IPS-18a (cell line): Measurements from ENCODE around the gene HIPK3.

Experiments used
- H3K27ac ChIP-seq: one replicate; pipeline ENCODE4 v1.5.1; 2013; ENCODE audit warnings: low read length
- H3K27me3 ChIP-seq: one replicate; pipeline ENCODE4 v1.6.1; 2013; ENCODE audit warnings: mild to moderate bottlenecking, low read length; ENCODE audit not compliant: control insufficient read depth, insufficient read depth
- H3K36me3 ChIP-seq: one replicate; pipeline ENCODE4 v1.6.1; 2013; ENCODE audit warnings: low read depth, low read length; ENCODE audit not compliant: control insufficient read depth
- H3K4me1 ChIP-seq: one replicate; pipeline ENCODE4 v1.6.1; 2013; ENCODE audit warnings: low read depth, low read length; ENCODE audit not compliant: control insufficient read depth
- H3K4me3 ChIP-seq: one replicate; pipeline ENCODE4 v1.5.1; 2013; ENCODE audit warnings: low read length
- H3K9ac ChIP-seq: one replicate; pipeline ENCODE4 v1.6.1; 2013; ENCODE audit warnings: mild to moderate bottlenecking, low read length, moderate library complexity
- H3K9me3 ChIP-seq: one replicate; pipeline ENCODE4 v1.6.1; 2013; ENCODE audit warnings: low read depth, low read length; ENCODE audit not compliant: control insufficient read depth

The HIPK3 gene

DNA sequence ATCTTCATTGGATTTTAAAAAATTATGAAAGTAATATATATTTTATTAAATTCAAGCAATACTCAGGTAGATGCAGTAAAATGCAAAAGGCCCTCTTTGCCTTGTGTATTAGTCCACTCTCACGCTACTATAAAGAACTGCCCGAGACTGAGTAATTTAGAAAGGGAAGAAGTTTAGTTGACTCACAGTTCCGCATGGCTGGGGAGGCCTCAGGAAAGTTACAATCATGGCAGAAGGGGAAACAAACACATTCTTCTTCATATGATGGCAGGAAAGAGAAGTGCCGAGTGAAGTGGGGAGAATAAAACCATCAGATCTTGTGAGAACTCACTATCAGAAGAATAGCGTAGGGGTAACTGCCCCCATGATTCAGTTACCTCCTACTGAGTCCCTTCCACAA, 130.8 kb downstream of the HIPK3 start:
- no peak overlapping the region for H3K9ac ChIP-seq
- no peak overlapping the region for H3K27ac ChIP-seq
- no peaks in the 10 kb centered on the region for H3K36me3 ChIP-seq
- H3K4me1 ChIP-seq = no peaks in the 10 kb centered on the region
- H3K9me3 ChIP-seq = peaks cover 12% of the 10 kb centered on the region
- no peaks in the 10 kb centered on the region for H3K27me3 ChIP-seq
- H3K4me3 ChIP-seq = no peak overlapping the region

DNA sequence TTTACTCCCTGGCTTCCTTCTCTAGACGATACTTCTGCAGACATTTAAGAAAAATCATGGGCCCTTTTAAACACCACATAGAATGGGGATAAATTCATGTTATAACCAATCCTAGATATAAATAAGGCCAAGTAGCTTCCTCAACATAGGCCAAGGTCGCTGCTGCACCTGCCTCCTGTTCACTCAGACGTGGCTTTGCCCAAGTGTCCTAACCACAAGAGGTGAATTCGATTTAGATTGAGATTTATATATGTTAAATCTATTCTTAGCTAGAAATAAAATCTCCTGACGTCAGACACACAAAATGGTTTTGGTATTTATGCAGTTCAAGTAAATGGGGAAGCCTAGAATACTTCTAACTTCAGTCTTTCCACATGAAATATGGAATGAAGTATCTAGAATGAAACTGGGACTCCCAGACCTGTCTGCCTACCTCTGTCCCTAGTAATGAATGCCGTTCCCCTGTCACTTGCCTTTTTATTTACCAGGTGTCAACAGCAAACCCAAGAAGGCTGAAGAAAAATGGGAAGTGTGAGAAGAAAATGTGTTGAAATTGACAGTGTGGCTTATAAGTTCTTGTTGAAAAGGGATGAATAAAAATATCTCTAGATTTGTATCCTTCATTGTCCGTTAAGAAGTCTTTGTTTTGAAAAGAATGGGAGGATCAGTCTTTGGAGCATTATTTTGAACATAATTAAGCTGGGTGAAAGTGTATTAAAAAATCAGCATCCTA, 131.8 kb downstream of the HIPK3 start:
- Histone ChIP-seq H3K9me3 (peaks cover 12% of the 10 kb centered on the region), H3K4me3 (no peak overlapping the region), H3K27me3 (no peaks in the 10 kb centered on the region)

DNA sequence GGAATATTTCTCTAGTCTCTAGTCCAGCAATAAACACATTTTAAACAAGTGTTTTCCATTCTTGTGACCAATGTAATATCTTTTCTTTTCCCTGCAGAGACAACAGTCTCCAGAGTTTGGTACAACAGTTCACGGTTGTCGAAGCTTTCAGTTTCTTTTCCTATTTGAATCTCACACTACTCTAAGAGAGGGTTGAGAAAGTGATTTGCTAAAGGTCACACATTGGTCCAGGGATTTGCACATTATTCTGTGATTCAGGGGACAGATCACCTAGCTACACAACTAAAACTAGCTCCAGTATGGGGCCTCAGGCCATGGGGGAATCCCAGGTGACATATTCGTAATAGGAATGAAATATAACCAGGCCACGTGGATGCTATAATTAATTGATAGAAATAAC, 132.5 kb downstream of the HIPK3 start:
- Histone ChIP-seq H3K9me3 (peaks cover 12% of the 10 kb centered on the region), H3K4me3 (no peak overlapping the region), H3K9ac (no peak overlapping the region), H3K4me1 (no peaks in the 10 kb centered on the region), H3K36me3 (no peaks in the 10 kb centered on the region), H3K27ac (no peak overlapping the region), H3K27me3 (no peaks in the 10 kb centered on the region)

More for the DNA sequence above, 131.8 kb downstream of the HIPK3 start:
- Histone ChIP-seq H3K9ac (no peak overlapping the region), H3K27ac (no peak overlapping the region), H3K4me1 (no peaks in the 10 kb centered on the region), H3K36me3 (no peaks in the 10 kb centered on the region)

DNA sequence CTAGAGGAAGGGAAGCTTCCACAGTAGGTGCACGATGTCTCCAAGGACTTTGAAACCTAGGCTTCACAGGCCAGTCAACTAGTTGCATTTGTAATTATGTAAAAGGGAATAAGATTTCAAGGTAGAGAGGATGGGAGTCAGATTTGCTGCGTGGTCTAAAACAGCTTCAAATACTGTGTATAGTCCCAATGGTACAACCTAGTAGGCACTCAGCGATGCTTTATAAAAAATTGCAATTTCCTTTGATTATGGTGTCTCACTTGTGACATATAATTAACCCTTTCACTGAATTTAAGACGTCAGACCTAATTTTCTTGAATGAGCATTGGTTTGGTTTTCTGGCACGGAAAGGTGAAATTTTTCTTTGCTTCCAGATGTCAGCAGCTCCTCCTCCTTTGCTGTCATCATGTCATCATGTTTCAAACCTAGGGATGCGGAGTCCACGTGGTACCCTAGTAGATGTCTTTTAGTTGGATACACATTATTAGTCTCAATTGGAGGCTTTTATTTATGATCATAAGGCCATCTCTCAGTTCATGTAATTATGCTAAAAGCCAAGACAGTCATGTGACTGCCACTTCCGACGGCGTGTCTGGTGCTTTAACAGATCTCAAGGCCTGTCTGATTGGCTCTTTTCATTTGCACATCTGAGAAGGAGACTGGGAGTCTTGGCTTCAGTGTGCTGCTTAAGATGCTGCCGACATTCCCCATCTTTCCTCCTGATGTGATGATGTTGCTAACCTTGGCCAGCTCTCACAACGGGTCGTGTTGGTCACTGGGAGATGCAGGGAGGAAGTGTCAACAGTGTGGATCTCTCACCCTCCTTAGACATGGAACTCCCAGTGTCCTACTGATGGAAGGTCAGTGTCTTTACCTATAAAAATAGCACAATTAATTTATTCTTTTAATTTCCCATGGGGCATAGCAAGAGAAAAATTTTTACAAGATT, 134.0 kb downstream of the HIPK3 start:
- Histone ChIP-seq H3K9me3 (peaks cover under 1% of the 10 kb centered on the region), H3K4me1 (no peaks in the 10 kb centered on the region), H3K9ac (no peak overlapping the region), H3K4me3 (no peak overlapping the region), H3K27ac (no peak overlapping the region), H3K36me3 (no peaks in the 10 kb centered on the region), H3K27me3 (no peaks in the 10 kb centered on the region)

DNA sequence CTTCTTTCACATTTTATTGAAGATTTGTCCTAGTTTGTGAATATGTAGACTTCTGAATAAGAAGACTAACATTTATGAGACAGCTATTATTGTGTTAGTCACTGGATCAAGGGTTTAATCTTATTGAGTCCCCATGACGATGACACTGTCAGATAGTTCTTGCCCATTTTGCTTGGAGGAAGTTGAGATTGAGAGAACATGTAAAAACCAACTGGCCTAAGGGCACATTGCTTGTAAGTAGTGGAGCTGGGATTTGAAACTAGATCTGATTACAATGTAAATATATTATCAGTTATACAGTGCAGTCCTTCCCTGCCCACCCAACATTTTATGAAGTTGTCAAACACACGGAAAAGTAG, 134.7 kb downstream of the HIPK3 start:
- H3K4me1 ChIP-seq = no peaks in the 10 kb centered on the region
- H3K27me3 ChIP-seq = no peaks in the 10 kb centered on the region
- H3K27ac ChIP-seq = no peak overlapping the region
- no peaks in the 10 kb centered on the region for H3K9me3 ChIP-seq
- H3K36me3 ChIP-seq = no peaks in the 10 kb centered on the region
- H3K4me3 ChIP-seq = no peak overlapping the region
- H3K9ac ChIP-seq = no peak overlapping the region

DNA sequence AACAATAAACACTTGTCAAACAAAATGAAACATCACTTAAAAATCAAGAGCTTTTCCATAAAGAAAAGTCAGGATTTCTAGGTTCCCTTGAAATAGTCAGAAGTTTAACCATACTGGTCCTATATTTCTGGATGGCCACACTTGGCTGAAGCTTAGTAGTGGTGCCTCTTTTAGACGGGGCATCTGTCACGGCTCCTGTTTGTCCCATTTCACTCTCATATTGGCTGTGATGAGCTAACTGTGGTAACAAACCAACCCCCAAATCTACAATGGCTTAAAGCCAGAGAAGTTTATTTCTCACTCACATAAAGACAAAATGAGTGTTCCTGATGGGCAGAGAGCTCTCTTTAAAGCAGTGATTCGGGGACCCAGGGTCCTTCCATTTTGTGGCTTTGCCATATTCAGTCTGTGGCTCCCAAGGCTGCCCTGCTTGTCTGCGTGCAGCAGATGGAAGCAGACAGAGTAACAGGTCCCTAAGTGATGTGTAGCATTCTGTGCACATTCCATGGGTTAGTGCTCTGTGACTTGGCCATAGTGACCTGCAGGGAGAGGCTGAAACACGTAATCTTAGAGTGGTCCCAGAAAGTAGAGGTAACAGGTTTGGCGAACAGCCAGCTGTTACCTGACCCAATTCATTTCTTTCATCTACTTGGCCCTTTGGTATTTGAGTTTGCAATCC, 137.4 kb downstream of the HIPK3 start:
- Histone ChIP-seq H3K4me1 (no peaks in the 10 kb centered on the region), H3K27me3 (no peaks in the 10 kb centered on the region), H3K27ac (no peak overlapping the region), H3K9me3 (no peaks in the 10 kb centered on the region), H3K9ac (no peak overlapping the region), H3K36me3 (no peaks in the 10 kb centered on the region), H3K4me3 (no peak overlapping the region)

DNA sequence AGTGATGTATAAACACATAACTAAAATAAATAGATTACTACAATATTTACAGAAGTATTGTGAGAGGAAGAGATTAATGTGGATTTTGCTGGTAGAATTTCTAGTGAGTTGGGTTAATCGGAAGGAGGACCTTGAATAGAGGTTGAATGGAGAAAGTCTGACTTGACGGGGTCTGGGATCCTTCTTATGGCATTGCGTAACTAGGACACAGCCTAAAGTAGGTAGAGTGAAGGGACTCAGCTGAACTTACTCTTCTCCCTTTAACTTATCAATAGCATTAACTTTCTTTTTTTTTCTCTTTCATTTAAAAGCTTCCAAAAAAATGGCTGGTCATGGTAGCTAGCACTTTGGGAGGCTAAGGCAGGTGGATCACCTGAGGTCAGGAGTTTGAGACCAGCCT, 139.2 kb downstream of the HIPK3 start:
- Histone ChIP-seq H3K9ac (no peak overlapping the region), H3K9me3 (no peaks in the 10 kb centered on the region), H3K4me3 (no peak overlapping the region), H3K27me3 (no peaks in the 10 kb centered on the region), H3K4me1 (no peaks in the 10 kb centered on the region), H3K27ac (no peak overlapping the region), H3K36me3 (no peaks in the 10 kb centered on the region)

DNA sequence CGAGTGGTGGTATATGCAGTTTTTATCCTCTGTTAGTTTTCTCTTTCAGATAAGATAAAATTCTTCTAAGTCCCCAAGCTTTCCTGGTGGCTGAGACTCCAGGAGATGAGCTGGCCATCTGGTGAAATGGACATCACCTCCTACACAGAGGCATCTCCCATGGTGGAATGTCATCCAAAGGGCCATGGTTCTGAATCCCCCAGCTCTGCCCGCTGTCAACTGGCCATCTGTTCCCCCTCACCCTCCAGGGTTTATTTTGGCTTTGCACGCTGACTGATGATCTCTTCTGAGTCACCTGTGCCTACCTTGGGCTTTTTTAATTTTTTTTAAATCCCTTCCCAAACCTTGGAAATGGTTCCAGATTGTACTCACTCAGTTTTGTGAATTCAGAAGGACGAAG, 142.2 kb downstream of the HIPK3 start:
- Histone ChIP-seq H3K9me3 (no peaks in the 10 kb centered on the region), H3K27ac (no peak overlapping the region), H3K4me1 (no peaks in the 10 kb centered on the region), H3K27me3 (no peaks in the 10 kb centered on the region), H3K9ac (no peak overlapping the region), H3K36me3 (no peaks in the 10 kb centered on the region), H3K4me3 (no peak overlapping the region)

DNA sequence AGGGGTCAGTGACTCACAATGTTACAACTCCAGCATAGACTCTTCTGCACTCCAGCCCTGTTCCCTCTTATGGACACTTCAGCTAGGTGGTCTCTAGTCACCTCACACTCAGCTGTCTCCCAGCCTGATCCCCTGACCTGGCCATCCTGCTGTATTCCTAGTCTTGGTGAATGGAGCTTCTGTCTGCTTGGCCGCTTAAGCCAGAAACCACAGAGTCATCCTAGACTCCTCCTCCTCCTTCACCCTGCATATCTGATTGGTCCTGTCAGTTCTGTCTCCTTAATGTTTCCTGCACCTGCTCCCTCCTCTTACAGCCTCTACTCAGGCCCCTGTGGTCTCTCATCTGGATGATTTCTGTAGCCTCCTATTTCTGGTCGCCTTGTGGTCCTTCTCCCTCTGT, 144.9 kb downstream of the HIPK3 start:
- no peak overlapping the region for H3K9ac ChIP-seq
- H3K27ac ChIP-seq = no peak overlapping the region
- no peaks in the 10 kb centered on the region for H3K27me3 ChIP-seq
- no peaks in the 10 kb centered on the region for H3K36me3 ChIP-seq
- H3K4me1 ChIP-seq = no peaks in the 10 kb centered on the region
- H3K4me3 ChIP-seq = no peak overlapping the region
- H3K9me3 ChIP-seq = no peaks in the 10 kb centered on the region

DNA sequence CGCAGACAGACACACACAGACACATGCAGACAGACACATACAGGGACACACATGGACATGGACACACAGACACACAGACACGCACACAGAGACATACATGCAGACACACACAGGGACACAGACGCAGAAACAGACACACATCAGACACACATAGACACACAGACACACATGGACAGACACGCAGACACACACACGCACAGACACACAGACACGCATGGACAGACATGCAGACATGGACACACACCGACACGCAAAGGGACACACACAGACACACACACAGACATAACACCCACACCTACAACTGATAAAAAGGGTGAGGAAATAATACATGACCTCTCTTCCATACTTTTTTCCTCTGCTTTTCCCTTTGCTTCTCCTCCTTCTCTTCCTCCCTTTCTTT, 146.2 kb downstream of the HIPK3 start:
- no peaks in the 10 kb centered on the region for H3K27me3 ChIP-seq
- no peak overlapping the region for H3K4me3 ChIP-seq
- no peaks in the 10 kb centered on the region for H3K36me3 ChIP-seq
- no peak overlapping the region for H3K9ac ChIP-seq
- H3K27ac ChIP-seq = no peak overlapping the region
- no peaks in the 10 kb centered on the region for H3K9me3 ChIP-seq
- H3K4me1 ChIP-seq = no peaks in the 10 kb centered on the region

DNA sequence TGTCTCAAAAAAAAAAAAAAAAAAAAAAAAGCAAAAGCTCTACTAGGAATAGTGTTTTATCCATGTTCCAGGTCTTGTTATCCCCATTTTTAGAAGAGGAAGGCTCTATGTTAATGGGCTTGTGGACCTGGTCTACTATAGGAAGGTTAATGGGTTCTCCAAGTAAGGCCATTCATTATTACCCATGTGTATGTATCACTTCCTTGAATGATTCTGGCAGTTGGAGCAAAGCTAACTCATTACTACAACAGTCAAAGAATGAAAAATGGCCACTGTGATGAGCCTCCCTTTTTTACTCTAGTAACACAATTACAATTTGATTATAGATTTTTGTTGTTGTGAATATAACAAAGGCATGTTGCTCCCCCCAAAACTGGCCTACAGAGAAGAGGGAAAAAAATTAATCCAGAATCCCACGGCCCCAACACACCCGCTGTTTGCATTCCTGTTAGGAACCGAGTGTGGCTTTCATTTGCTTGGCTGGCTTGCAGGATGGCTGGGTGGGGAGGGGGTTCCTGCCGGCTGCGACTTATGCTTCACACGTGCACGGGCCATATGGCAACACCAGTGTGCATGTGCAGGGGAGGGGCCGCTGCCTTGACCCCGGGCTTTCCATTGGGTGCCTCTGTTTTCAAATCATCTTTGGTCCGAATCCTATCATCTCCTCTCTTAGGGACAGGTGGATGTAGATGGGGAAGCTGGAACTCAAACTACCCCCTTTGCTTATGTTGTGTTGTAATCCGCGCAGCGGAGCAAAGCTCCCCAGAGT, 148.8 kb downstream of the HIPK3 start:
- no peak overlapping the region for H3K9ac ChIP-seq
- H3K9me3 ChIP-seq = no peaks in the 10 kb centered on the region
- no peaks in the 10 kb centered on the region for H3K27me3 ChIP-seq
- H3K36me3 ChIP-seq = no peaks in the 10 kb centered on the region
- H3K4me3 ChIP-seq = no peak overlapping the region
- H3K27ac ChIP-seq = no peak overlapping the region
- no peaks in the 10 kb centered on the region for H3K4me1 ChIP-seq
